Stimulated activated CD8-positive, alpha-beta memory T cell treated with anti-CD3 and anti-CD28 coated beads, Interleukin-15, amount 100 ng/mL, for 48 hours (primary cell): ENCODE results near the gene SPAG16.
"Not testable (repeated sequence)": the region's sequence is repeated elsewhere in the genome, so short reads cannot be mapped to it uniquely, and the experiment has no call there.

ENCODE experiments used
- DNase-seq, 2 donors: peaks; one replicate each; pipeline ENCODE4 v3.0.0-alpha.2; 2020; ENCODE audit warnings: low read depth in 2 of 2

The SPAG16 gene

GRCh38 chr2:213691351-213691750, 407.1 kb downstream of the SPAG16 start:
- no peak for DNase-seq

- no peak for DNase-seq
Observed at GRCh38 chr2:213696442-213696841, 412.2 kb downstream of the SPAG16 start.

DNA sequence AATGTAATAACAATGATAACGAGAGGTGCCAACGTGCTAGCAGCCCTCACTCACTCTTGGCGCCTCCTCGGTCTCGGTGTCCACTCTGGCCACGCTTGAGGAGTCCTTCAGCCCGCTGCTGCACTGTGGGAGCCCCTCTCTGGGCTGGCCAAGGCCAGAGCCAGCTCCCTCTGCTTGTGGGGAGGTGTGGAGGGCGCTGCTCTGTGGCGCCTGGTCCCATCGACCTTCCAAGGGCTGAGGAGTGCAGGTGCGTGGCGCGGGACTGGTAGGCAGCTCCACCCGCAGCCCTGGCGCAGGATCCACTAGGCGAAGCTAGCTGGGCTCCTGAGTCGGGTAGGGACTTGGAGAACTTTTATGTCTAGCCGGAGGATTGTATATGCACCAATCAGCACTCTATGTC, 417.1 kb downstream of the SPAG16 start:
- not testable (repeated sequence) for DNase-seq

GRCh38 chr2:213703406-213704098, 419.3 kb downstream of the SPAG16 start:
- DNase-seq: no peak

GRCh38 chr2:213710164-213710563, 425.9 kb downstream of the SPAG16 start:
- no peak for DNase-seq

DNA sequence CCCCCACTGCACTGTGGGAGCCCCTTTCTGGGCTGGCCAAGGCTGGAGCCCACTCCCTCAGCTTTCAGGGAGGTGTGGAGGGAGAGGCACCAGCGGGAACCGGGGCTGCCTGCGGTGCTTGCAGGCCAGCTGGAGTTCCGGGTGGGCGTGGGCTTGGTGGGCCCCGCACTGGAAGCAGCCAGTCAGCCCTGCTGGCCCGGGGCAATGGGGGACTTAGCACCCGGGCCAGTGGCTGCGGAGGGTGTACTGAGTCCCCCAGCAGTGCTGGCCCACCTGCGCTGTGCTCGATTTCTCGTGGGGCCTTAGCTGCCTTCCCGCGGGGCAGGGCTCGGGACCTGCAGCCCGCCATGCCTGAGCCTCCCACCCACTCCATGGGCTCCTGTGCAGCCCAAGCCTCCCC, 434.1 kb downstream of the SPAG16 start:
- DNase-seq: not testable (repeated sequence)

- DNase-seq: no peak
Observed at GRCh38 chr2:213722565-213722964, 438.3 kb downstream of the SPAG16 start.

- no peak for DNase-seq
Observed at GRCh38 chr2:213723041-213723560, 438.8 kb downstream of the SPAG16 start.

GRCh38 chr2:213723707-213724106, 439.4 kb downstream of the SPAG16 start:
- DNase-seq: no peak

- DNase-seq: no peak
Observed at GRCh38 chr2:213726101-213726500, 441.8 kb downstream of the SPAG16 start.

GRCh38 chr2:213733893-213734292, 449.6 kb downstream of the SPAG16 start:
- DNase-seq: no peak

GRCh38 chr2:213740453-213740852, 456.2 kb downstream of the SPAG16 start:
- DNase-seq: no peak

DNA sequence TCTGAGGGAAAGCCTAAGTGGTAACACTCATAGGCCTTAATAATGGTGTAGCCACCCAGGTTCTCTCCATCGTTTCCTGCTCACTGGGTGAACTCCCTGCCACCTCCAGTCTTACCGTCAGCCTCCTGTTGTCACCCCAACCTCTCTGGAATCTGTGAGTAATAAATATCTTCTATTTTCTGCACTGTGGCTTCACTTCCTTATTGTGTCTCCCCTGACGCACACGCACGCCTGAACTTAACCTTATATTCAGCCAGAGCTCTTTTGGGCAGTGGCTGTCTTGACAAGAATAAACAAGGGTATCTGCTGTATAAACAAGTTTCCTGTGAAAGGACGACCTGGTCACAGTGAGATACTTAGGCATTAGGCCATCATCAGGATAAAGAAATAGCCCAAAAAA, 467.2 kb downstream of the SPAG16 start:
- no peak for DNase-seq

DNA sequence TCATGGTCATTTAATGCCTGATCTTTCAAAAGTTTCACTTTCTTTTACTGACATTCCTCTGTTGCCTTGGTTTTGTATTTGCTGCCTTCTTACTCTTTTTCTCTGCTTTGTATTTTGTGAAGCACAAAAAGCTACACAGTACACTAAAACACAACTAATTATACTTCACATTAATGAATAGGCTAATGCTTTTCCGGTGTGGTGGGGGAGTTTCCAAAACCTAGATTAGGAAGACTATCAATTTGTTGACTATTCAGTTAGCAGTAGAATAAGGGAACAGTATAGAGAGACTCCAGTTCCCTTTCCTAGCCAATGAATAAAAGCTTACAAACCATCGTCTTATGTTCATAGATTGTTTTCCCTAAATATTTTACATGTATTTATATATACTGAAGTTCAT, 468.3 kb downstream of the SPAG16 start:
- DNase-seq: no peak

DNA sequence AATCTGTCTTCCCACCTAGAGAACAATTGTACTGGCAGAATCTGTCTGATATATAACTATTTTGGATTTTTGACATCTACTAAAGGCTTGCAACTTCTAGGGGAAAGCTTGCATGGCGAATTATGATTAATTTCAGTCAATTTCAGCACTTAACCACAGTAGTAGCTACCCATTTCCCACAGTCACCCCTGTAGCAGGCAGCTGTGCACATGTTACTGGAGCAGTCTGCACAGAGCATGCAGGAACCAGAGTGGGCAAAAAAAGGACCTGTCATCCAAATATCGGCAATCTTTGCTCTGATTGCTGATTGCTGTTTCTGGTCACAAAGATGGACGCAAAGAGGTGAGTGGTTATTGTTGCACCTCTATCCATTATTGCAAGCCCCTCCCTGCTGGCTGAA, 473.3 kb downstream of the SPAG16 start:
- DNase-seq: no peak

GRCh38 chr2:213763354-213763753, 479.1 kb downstream of the SPAG16 start:
- no peak for DNase-seq

DNA sequence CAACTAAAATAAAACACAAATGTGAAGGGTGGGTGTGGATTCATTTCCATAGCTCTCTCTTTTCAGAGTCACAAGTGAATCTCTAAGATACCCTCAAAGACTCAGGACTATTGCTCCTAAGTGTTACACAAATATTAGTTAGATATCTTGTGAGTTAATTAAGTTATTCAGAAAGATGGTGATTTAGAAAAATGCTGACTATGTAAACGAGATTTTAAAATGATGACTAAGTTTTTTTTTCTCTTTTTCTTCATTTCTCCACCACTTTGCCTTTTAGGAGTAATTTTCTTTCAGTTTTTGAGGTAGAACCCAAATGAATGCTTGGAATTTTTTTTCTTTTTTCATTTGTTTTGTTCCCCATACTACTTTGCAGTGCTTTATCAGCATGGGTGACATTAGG, 479.7 kb downstream of the SPAG16 start:
- DNase-seq: no peak

DNA sequence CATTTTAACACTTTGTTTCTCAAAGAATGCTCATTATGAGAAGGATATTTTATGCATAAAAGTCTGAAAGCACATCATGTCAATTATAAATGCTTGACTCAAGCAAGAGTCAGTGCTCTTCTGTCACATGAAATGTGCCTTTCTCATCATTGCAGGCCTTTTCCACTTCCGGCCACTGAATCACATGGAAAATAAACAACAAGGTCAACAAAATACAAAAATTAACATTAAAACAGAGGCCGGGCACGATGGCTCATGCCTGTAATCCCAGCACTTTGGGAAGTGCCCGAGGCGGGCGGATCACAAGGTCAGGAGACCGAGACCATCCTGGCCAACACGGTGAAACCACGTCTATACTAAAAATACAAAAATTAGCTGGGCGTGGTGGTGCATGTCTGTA, 480.6 kb downstream of the SPAG16 start:
- no peak for DNase-seq

DNA sequence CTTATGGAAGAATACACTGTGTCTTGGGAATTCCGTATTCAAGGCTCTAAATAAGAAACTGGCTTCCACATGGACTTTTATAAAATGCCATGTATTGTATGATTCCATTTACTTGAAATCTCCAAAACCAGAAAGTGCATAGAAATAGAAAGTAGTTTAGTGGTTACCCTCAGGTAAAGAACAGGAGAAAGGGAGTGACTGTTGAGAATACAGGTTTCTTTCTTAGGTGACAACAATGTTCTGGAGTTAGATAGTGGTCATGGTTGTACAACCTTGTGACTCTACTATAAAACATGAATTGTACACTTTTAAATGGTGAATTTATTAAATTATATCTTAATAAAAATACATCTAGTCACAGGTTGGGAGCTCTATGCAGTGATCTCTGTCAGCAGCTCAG, 481.8 kb downstream of the SPAG16 start:
- DNase-seq: no peak

- no peak for DNase-seq
Observed at GRCh38 chr2:213766465-213766901, 482.2 kb downstream of the SPAG16 start.

DNA sequence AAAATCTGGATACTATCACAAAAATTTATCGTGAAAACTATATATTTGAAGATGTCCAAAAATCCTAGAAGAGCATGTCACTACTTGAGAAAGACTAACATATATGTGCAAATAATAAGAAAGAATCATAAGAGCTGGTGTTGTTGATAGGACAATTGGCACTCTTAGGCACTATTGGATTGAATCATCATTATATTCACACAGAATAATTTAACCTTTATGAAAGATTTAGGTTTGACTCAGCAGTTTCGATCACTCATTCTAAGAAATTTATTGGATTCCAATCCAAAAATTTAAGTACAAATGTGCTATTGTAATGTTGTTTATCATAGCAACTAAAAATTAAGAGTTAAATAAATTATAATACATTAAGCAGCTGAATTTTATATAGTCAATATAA, 503.6 kb downstream of the SPAG16 start:
- DNase-seq: no peak

DNA sequence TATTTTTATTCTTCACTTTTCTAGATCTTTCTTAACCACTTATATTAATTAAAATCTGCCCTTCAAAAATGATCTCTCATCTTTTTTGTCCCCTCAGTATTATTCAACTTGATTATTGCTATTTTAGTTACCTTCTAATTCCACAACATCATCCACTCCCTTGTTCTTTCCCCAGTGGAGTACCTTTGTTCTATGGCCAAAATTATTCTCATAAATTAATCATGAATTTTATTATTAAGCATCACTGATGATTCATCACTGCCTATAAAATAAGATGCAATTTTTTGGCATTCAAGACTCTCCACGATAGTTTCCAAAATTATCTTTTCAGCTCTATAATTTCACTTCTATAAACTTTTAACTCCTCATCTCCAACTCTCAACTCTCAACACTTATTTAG, 505.7 kb downstream of the SPAG16 start:
- DNase-seq: no peak

GRCh38 chr2:213792045-213792444, 507.8 kb downstream of the SPAG16 start:
- no peak for DNase-seq
